Stimulated activated CD4-positive, alpha-beta T cell treated with anti-CD3 and anti-CD28 coated beads, Interleukin-2, amount 100 ng/mL, for 4 hours (primary cell): ENCODE measurements around the gene ERCC6L.
"Not testable (repeated sequence)": the region's sequence is repeated elsewhere in the genome, so short reads cannot be mapped to it uniquely, and the experiment has no call there.

Experiments
- DNase-seq: peaks from one replicate; pipeline ENCODE4 v3.0.0-alpha.2; 2020; ENCODE audit warnings: low read depth

Gene ERCC6L

GRCh38 chrX:72253686-72254085, 14.9 kb upstream of the ERCC6L start:
- no peak for DNase-seq

- DNase-seq = no peak
These were observed 8.5 kb upstream of the ERCC6L start for GRCh38 chrX:72247206-72247942.

GRCh38 chrX:72245461-72246089, 6.7 kb upstream of the ERCC6L start:
- no peak for DNase-seq

- DNase-seq = no peak
These were observed 4.6 kb upstream of the ERCC6L start for GRCh38 chrX:72243472-72243871.

- no peak for DNase-seq
These were observed 2.1 kb upstream of the ERCC6L start for GRCh38 chrX:72240976-72241375.

- no peak for DNase-seq
These were observed 644 bp downstream of the ERCC6L start for GRCh38 chrX:72238183-72238582.

- no peak for DNase-seq
These were observed 2.0 kb downstream of the ERCC6L start for GRCh38 chrX:72236841-72237240.

- DNase-seq = no peak
These were observed 8.5 kb downstream of the ERCC6L start for GRCh38 chrX:72230290-72230689.

GRCh38 chrX:72220375-72220774, 18.5 kb downstream of the ERCC6L start:
- not testable (repeated sequence) for DNase-seq

GRCh38 chrX:72216973-72217372, 21.9 kb downstream of the ERCC6L start:
- DNase-seq = no peak

- no peak for DNase-seq
These were observed 30.6 kb downstream of the ERCC6L start for GRCh38 chrX:72208126-72208800.

- DNase-seq = no peak
These were observed 31.5 kb downstream of the ERCC6L start for GRCh38 chrX:72207366-72207765.

- DNase-seq = no peak
These were observed 33.1 kb downstream of the ERCC6L start for GRCh38 chrX:72205706-72206105.

GRCh38 chrX:72203421-72203820, 35.4 kb downstream of the ERCC6L start:
- DNase-seq = no peak

GRCh38 chrX:72202792-72203401, 35.9 kb downstream of the ERCC6L start:
- no peak for DNase-seq

- DNase-seq = no peak
These were observed 36.8 kb downstream of the ERCC6L start for GRCh38 chrX:72201836-72202536.

GRCh38 chrX:72182924-72183323, 55.9 kb downstream of the ERCC6L start:
- DNase-seq = no peak

- peak; percentile 71 for DNase-seq
These were observed 57.4 kb downstream of the ERCC6L start, which contains the start of gene PIN4 for GRCh38 chrX:72181178-72182125. TSS of gene PIN4 (plus strand) at chrX:72181757. CDS start at chrX:72181786, 29 bp downstream.

- DNase-seq = no peak
These were observed 58.3 kb downstream of the ERCC6L start for GRCh38 chrX:72180539-72180938.

- DNase-seq = no peak
These were observed 61.8 kb downstream of the ERCC6L start for GRCh38 chrX:72176981-72177380.

- DNase-seq = not testable (repeated sequence)
These were observed 62.5 kb downstream of the ERCC6L start for GRCh38 chrX:72176289-72176688.
